ENCODE measurements around the gene NOP16.

Gene NOP16

DNA sequence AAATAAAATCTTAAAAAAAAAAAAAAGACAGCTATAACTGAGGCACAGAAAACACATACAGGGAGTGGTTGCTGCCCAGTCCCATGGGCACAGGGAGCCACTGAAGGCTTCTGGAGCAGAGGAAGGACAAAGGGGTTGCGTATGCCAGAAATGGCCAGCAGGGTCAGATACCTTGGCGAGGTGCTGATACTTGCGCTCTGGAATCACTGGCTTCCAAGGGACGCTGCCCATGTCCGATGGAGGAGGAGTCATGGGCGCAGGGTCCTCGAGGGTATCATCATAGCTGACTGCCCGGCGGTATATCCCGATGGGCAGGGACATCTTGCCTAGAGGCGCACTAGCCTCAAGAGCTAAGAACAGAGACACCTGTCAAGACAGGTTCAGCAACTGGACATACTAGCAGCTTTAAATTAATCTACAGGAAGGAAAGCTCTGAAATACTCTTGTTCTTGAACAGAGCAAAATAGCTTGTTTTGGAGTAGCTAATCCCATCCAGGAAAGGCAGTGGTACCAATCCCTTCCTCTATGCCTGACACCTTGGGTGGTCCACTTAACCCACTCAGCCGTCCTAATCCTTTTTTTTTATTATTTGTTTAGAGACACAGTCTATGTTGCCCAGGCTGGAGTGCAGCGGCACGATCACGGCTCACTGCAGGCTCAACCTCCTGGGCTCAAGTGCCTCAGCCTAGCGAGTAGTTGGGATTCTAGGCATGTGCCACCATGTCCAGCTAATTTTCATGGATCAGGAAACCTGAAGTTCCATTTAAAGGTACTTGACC is 32.8 kb downstream of the NOP16 start:
- DNase-seq: no peak

DNA sequence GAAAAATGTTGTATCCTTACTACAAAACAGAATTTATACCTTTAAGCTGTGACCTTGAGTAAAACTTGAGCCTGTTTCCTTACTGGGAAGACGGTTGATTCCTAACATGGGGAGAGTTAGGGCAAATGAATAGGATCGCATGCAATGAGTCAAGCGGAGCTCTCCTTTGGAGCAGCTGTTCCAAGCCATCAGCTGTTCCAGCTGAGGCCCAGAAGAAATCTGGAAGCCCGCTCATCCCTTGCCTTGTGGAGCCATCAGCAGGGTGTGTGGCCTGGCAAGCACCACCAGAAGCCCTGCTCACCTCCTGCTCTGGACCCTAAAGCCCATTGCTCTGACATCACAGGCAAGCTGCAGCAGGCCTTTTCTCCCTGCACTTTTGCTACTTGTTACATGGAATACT is 34.9 kb downstream of the NOP16 start:
- no peak for DNase-seq

DNA sequence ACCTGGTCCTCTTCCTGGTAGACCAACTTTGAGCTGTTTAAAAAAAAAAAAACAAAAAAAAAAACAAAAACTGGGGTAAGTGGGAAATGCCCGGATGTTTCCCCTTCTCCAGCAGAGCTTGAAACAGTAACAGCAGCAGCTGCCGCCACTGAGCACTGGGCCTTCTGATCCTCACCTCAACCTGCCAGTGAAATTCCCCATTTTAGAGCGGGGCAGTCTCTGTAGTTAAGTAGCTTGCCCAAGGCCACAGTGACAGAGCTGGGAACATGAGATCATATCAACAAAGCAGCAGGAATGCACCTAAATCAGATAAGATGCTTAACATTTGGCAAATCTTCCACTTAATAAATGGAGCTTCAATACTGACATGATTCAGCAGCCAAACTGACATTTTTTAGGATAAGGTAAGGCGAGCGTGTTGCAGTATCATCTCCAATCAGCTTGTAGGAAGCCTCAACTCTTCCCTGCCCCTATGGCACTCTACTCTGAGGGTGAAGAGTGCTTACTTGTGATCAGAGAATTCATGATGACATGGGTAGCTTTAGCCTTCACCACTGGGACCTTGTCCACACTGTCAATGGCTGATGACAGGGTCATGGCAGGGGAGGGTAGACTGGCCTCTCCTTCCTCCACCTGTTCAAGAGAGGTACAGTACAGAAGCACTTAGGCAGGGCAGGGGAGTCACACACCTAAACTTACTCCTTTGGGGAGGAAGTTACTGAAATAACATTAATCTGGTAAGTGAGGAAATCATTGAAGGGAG is 36.1 kb downstream of the NOP16 start:
- DNase-seq: no peak

DNA sequence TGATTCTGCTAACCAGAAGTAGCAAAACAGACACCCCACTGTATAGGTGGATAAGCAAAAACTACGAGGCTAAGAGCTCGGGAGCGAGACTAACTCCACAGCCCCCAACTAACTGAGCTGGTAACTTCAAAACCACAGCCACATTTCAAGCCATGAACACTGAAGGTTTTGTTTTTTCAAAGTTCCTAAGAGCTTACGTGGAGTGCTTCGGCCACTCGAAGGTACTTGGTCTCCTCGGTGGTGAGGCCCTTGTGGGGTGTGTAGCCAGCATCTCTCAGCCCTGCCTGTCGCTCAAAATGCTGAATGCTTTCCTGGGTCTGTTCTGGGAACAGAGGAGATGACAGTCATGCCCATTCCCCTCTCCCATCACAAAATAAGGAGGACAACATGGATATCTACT is 38.0 kb downstream of the NOP16 start:
- DNase-seq: no peak

DNA sequence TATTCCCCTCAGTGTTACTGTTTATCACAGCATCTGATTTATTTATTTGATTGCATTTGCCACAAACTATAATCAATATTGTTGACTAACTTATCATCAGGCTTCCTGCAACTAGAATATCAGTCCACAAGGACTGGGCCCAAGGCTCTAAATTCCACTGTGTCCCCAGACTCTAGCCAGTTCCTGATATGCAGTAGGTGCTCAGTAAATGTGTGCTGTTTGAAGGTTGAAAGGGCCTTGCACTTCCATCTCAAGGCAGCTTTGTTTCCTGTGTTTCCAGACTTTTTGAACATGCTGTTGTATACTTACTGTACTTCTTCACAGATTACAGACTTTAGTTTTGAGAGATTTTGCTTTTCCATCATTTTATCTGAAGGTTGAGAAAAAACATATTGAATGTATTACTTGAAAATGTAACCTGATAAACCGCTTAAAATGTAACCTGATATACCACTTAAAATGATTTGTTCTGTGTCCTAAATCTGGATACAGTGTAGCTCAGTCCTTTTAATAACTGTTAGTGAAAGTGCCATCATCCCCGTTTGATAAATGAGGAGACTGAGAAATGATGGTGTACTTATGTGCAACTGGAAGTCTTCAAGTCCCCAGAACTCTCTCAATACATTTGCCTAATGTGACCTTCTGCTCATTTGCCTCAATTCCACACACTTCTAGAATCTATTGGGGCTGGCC is 45.5 kb downstream of the NOP16 start:
- no peak for DNase-seq

DNA sequence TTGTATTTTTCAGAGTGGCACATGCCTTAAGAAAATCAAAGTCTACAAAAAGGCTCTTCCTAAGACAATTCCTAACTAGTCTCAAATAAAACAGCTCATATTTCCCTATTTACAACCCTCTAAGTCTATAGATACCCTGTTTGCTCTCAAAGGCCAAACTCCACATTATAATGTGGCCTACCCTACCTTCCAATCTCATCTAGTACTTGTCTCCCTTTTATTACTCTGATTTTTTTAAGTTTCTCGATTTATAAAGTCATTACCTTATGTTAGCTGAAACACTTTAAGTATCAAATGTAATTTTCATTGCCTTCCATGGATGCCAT is 46.3 kb downstream of the NOP16 start:
- DNase-seq: no peak

DNA sequence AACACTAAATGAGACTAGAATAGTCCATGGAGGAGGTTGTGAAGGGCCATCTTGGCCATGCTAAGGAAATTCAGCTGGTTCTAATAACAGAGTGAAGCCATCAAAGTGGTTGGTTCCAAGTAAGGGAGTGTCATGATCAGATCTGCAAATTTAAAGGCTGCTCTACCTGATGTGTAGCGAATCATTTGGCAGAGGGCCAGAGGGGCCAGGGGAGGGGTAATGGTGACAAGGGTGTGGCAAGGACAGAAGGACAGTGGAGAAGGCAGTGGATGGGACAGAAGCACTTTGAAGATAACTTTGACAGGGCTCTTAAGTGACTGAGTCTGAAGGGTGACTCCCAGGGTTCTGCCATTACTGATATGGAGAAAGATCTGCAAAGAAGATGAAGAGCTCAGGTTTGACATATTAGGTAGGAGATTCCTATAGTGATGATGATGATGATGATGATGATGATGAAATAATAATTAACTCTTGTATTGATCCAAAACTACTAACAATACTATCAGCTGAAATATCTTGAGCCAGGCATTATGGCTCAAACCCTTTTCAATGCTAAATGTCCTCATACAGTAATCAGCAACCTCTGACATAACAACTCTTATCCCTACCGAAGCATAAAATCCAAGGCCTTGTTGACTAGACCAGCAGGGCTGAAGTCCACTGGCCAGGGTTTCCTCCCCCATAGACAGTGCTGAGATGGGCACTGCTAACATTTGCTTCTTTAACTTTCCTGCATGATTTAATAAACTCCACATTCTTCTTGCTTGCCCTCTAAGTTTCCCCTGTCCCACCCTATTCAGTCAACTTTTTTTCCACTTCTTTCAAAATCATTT is 46.9 kb downstream of the NOP16 start:
- DNase-seq: no peak

DNA sequence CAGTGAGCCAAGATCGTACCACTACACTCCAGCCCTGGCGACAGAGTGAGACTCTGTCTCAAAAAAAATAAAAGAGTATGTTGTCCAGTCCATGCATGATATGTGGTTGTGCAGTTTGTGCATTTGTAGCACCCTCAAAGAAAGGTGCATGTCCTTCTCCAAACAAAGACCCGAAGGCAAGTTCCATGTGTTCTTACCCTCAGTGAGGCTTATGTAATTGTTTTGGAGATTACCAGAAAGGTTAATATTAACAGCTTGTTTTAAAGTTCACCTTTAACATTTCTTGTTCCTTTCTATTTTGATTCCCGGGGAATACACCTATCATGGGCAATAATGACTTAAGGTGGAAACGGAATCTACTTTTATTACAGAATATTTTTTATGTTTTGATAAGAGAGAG is 49.1 kb downstream of the NOP16 start:
- DNase-seq: no peak

DNA sequence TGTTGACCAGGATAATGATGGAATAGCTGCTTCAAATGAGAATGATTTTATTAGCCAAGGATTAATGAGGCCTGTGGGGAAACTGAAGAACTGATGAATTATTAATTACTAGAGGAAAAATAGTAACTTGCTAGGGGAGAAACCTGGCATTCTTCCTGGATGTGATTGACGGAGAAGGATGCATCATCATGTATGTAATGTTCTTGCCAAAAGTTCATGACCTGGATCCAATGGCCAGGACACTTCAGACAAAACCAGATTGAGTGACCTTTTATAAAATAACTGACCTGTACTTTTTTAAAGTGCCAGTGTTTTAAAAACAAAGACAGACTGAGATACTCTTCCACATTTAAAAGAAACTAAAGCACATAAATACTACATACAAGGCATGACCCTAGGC is 50.5 kb downstream of the NOP16 start:
- DNase-seq: no peak

DNA sequence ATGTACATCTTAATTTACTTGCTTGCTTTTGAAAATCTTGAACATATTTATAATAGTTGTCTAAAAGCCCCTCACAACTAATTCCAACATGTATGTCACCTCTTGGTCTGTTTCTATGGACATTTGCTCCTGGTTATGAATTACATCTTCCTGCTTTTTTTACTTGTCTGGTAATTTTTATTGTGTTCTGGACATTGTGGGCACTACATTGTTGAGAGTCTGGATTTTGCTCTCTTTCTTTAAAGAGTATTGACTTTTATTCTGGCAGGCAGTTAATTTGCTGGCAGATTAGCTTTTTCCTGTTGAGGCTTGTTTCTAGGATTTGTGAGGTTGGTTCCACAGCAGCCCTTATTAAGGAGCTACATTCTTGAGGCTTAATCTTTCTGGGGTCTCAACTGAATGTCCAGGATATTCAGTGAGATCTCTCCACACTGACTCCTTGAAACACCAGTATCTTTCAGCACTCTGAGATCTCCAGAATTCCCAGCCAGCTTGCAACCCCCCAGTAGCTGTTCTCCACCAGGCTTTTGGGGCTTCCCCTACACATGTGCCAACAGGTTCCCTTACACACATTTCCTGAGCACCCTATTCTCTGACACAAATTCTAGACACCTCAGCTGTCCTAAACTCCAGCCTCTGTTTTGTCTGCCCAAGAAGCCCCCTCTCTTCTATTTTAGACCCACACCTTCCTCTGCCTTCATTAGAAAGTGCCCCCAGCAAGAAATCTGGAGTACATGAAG is 54.2 kb downstream of the NOP16 start:
- DNase-seq: no peak

All from EL (cell line).